ENCODE data around the gene FAM216A.
"Not testable (repeated sequence)": the region's sequence is repeated elsewhere in the genome, so short reads cannot be mapped to it uniquely, and the experiment has no call there.

FAM216A gene

GRCh38 chr12:110501399-110501751, 32.7 kb downstream of the FAM216A start:
- DNase-seq (ENCODE audit: low spot score): peak; percentile 47

GRCh38 chr12:110501752-110502738, 33.4 kb downstream of the FAM216A start, which contains the start of the genes RAD9B and VPS29:
RAD9B (plus strand) TSS chr12:110502331; CDS start chr12:110502338, 7 bp downstream.
VPS29 (minus strand) TSS chr12:110502111; CDS start chr12:110502051, 60 bp downstream.
- DNase-seq (ENCODE audit: low spot score): peak; percentile 94

- no peak for DNase-seq (ENCODE audit: low spot score)
These were observed 34.8 kb downstream of the FAM216A start for GRCh38 chr12:110503432-110503831.

GRCh38 chr12:110505332-110505731, 36.7 kb downstream of the FAM216A start:
- no peak for DNase-seq (ENCODE audit: low spot score)

- no peak for DNase-seq (ENCODE audit: low spot score)
These were observed 39.5 kb downstream of the FAM216A start for GRCh38 chr12:110508071-110508586.

GRCh38 chr12:110513842-110514241, 45.2 kb downstream of the FAM216A start:
- no peak for DNase-seq (ENCODE audit: low spot score)

GRCh38 chr12:110514363-110514762, 45.7 kb downstream of the FAM216A start:
- no peak for DNase-seq (ENCODE audit: low spot score)

GRCh38 chr12:110516995-110517394, 48.4 kb downstream of the FAM216A start:
- no peak for DNase-seq (ENCODE audit: low spot score)

GRCh38 chr12:110518014-110518413, 49.4 kb downstream of the FAM216A start:
- DNase-seq (ENCODE audit: low spot score): not testable (repeated sequence)

- not testable (repeated sequence) for DNase-seq (ENCODE audit: low spot score)
These were observed 52.4 kb downstream of the FAM216A start for GRCh38 chr12:110520876-110521712.

GRCh38 chr12:110528277-110528839, 59.7 kb downstream of the FAM216A start:
- DNase-seq (ENCODE audit: low spot score): no peak

GRCh38 chr12:110530511-110530910, 61.9 kb downstream of the FAM216A start:
- no peak for DNase-seq (ENCODE audit: low spot score)

GRCh38 chr12:110531741-110532333, 63.2 kb downstream of the FAM216A start:
- peak; percentile 62 for DNase-seq (ENCODE audit: low spot score)

GRCh38 chr12:110532644-110533043, 64.0 kb downstream of the FAM216A start:
- DNase-seq (ENCODE audit: low spot score): no peak

- no peak for DNase-seq (ENCODE audit: low spot score)
These were observed 65.0 kb downstream of the FAM216A start for GRCh38 chr12:110533607-110534006.

GRCh38 chr12:110534811-110535210, 66.2 kb downstream of the FAM216A start:
- DNase-seq (ENCODE audit: low spot score): no peak

- no peak for DNase-seq (ENCODE audit: low spot score)
These were observed 68.4 kb downstream of the FAM216A start for GRCh38 chr12:110536834-110537604.

- no peak for DNase-seq (ENCODE audit: low spot score)
These were observed 69.2 kb downstream of the FAM216A start for GRCh38 chr12:110537605-110538409.

GRCh38 chr12:110538869-110539622, 70.4 kb downstream of the FAM216A start:
- no peak for DNase-seq (ENCODE audit: low spot score)

All from GM03348 (cell line).